Measurements from ENCODE around the gene NDRG2.
"Not testable (repeated sequence)": the region's sequence is repeated elsewhere in the genome, so short reads cannot be mapped to it uniquely, and the experiment has no call there.

GRCh38 chr14:21009721-21010120 lies 15.1 kb downstream of the NDRG2 start:
- not testable (repeated sequence) for TF ChIP-seq EZH2phosphoT487 (IDR thresholded peaks at IDR 0.05; ENCODE audit: insufficient read depth, low read depth); EZH2 (IDR thresholded peaks at IDR 0.05; ENCODE audit: insufficient read depth, poor library complexity, severe bottlenecking)
